ENCODE data around the gene PPP1R15B. TPM values are rescaled to one million over a fixed set of nuclear protein-coding genes. Genes with fewer than 3 reads are reported as not detected.

Gene PPP1R15B
- total RNA-seq, 2 donors from 2014 or later, result 54.6 to 138 TPM

- ATAC-seq (no peak), DNase-seq (ENCODE audit: low spot score in 2 of 2) (no peak)
- Mint-ChIP-seq H3K36me3 (peaks cover under 1 to 18% of the 10 kb centered on the region in 2 donors), H3K27ac (peak overlapping the region; percentile 23 to 50), H3K9me3 (no peaks in the 10 kb centered on the region)
Observed at GRCh38 chr1:204447736-204448135, 36.1 kb upstream of the PPP1R15B start.

GRCh38 chr1:204447190-204447589 lies 35.6 kb upstream of the PPP1R15B start:
- Mint-ChIP-seq H3K27ac (peak overlapping the region; percentile 23 to 92), H3K36me3 (peaks cover 0 to 17% of the 10 kb centered on the region in 2 donors), H3K9me3 (no peaks in the 10 kb centered on the region)
- no peak for ATAC-seq
- DNase-seq (ENCODE audit: low spot score in 2 of 2), result no peak

DNA sequence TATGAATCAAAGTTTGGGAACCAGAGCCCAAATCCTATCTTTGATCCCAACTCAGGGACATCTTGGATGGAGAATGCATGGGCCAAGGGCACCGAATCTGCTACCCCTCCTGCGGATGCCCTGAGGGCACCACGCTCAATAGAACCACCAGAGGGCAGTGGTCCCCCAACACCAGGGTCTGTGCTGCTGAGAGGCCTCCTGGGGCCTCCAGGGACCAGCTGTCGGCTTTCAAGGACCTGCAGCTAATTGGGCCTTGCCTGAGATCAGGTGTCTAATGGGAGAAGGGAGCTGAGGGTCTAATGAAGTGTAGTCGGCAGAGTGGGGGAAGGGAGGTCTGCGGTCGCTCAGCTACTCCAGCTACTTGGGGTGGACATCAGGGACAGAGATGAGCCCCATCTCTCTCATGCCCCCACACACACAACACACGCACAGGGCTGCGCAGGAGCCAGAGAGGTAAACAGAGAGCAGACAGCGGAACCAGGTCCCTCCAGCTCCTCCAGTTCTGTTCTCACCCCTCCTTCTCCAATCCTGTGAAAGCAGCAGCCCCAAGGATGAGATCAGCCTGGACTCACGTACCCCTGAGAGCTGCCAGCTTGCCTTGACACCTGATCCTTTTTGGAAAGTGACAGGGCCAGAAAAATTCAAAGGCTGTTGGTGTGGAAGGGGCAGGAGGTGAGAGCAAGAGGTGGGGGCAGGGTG lies 34.9 kb upstream of the PPP1R15B start:
- peak; percentile 66 to 74 for DNase-seq (ENCODE audit: low spot score in 2 of 2)
- peak; percentile 73 to 74 for ATAC-seq
- Mint-ChIP-seq H3K9me3 (no peaks in the 10 kb centered on the region), H3K27ac (peak overlapping the region; percentile 42 to 92), H3K36me3 (peaks cover 0 to 24% of the 10 kb centered on the region in 2 donors)

DNA sequence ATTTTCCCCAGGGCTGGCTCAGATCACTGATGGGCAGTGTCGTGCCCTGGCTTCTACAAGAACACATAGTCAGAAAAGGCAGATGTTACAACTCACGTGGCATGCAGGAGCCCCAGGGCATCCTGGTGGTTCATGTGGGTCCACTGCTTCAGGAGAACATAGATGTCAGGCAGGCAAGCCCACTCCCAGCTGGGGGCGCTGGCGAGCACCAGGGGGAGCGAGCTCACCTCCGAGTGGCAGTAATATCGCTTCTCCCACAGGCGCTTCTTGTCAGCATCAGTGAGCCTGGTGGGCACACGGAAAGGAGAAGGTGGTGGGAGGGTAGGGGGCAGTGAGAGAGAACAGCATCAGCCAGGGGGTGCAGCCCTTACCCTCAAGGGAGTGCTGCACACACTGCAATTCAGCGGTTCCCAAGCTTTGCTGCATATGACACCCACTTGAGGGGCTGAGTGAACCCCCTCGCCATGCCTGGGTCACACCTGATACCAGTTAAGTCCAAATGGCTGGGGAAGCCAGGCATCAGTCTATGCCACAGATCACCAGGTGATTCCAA lies 34.3 kb upstream of the PPP1R15B start:
- ATAC-seq (peak in 1 of 2 donors; percentile 31), DNase-seq (ENCODE audit: low spot score in 2 of 2) (peak in 1 of 2 donors; percentile 71)
- peaks cover 0 to 30% of the 10 kb centered on the region in 2 donors for H3K36me3 Mint-ChIP-seq
- no peaks in the 10 kb centered on the region for H3K9me3 Mint-ChIP-seq
- H3K27ac Mint-ChIP-seq, result peak overlapping the region; percentile 42 to 92

DNA sequence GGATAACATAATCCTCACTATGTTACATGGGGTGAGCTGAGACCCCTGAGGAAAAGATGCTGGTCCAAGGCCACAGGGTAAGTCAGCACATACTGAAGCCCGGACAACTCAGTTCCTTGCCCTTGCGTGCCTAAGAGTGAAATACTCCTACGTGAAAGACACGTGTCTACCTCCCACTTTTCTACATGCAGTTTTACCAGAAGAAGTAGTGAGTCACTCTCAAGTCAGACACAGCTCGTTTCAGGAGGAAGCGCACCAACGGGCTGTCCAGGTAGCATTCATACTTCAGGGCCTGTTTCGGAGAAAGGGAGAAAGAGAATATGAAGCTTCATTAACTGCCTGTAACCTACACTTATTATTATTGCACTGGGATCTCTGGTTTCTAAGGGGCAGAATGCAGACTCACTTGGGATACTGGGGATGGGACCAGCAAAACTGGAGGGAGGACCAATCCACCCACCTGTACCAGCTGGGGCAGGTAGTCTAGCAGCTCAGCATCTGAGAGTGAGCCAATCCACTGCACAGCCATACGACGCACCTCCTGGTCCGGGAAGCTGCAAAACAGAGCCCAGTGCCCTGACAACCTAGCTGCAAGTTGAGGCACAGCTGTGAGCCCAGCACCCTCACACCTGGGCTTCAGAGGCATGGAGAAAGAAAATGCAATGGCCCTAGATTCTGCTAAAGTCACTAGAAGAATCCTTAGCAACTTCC lies 32.4 kb upstream of the PPP1R15B start:
- ATAC-seq (peak; percentile 85 to 86), DNase-seq (ENCODE audit: low spot score in 2 of 2) (peak in 1 of 2 donors; percentile 18)
- Mint-ChIP-seq H3K9me3 (no peaks in the 10 kb centered on the region), H3K36me3 (peaks cover 0 to 27% of the 10 kb centered on the region in 2 donors), H3K27ac (peak overlapping the region; percentile 58 to 73)

GRCh38 chr1:204443260-204443619 lies 31.6 kb upstream of the PPP1R15B start:
- ATAC-seq (no peak), DNase-seq (ENCODE audit: low spot score in 2 of 2) (no peak)
- Mint-ChIP-seq H3K27ac (peak overlapping the region; percentile 58 to 73), H3K9me3 (no peaks in the 10 kb centered on the region), H3K36me3 (peaks cover 0 to 24% of the 10 kb centered on the region in 2 donors)

DNA sequence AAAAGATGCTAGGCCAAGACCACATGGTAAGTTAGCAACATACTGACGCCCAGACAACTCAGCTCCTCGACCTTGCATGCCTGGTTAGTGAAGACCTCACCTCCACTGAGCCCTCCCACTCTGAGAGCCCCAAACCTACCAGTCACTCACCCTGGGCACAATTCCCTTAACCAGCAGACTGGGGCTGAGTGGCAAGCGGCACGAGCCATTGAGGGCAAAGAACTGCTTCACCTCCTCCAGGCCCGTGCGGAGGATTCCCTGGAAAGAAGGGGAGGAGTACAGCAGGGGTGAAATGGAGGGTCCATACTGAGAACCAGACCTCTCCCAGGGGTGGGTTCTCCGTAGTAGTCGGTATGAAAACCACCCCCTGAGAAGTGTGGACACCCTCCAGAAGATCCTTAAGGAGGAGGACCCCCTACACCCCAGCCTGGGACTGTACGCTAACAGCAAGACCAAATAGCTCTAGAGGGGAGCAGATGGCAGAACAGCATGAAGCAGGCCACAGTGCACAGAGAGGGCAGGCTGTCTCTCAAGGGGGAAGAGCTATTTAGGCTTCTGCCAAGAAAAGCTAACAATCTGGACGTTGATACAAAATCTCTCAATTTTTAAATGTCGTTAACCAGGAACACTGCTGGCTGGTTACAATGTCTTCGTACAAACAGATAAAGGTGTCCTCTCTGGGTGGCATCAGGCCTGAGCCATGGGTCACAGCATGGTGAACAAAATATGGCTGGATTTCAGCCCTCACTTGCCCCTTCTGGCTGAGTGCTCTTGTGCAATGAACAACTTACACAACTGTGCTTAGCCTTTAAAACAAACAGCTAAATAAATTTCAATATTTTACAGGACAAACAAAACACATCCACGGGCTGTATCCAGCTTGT lies 31.0 kb upstream of the PPP1R15B start:
- DNase-seq (ENCODE audit: low spot score in 2 of 2) (no peak), ATAC-seq (no peak)
- peaks cover 0 to 24% of the 10 kb centered on the region in 2 donors for H3K36me3 Mint-ChIP-seq
- peak overlapping the region; percentile 21 to 58 for H3K27ac Mint-ChIP-seq
- H3K9me3 Mint-ChIP-seq, result no peaks in the 10 kb centered on the region

DNA sequence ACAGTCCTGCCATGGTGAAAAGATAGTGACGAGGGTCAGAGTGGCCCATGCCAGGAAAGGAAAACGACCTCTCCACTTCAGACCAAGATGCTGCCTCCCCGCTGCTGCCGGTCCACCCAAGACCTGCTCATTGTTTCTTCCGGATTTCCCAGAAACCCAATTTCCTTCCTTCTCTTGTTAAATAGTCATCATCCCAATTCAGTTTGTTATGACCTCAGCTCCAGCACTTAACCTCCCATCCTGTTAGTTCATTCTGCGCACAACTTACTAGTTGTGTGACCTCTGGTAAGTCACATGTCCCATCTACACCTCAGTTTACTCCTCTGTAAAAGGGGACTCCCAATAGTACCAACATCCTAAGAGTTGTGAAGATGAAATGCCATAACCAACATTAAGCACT lies 29.9 kb upstream of the PPP1R15B start:
- no peak for ATAC-seq
- H3K9me3 Mint-ChIP-seq, result no peaks in the 10 kb centered on the region
- H3K27ac Mint-ChIP-seq, result peak overlapping the region; percentile 3 to 21
- H3K36me3 Mint-ChIP-seq, result peaks cover 0 to 19% of the 10 kb centered on the region in 2 donors
- no peak for DNase-seq (ENCODE audit: low spot score in 2 of 2)

DNA sequence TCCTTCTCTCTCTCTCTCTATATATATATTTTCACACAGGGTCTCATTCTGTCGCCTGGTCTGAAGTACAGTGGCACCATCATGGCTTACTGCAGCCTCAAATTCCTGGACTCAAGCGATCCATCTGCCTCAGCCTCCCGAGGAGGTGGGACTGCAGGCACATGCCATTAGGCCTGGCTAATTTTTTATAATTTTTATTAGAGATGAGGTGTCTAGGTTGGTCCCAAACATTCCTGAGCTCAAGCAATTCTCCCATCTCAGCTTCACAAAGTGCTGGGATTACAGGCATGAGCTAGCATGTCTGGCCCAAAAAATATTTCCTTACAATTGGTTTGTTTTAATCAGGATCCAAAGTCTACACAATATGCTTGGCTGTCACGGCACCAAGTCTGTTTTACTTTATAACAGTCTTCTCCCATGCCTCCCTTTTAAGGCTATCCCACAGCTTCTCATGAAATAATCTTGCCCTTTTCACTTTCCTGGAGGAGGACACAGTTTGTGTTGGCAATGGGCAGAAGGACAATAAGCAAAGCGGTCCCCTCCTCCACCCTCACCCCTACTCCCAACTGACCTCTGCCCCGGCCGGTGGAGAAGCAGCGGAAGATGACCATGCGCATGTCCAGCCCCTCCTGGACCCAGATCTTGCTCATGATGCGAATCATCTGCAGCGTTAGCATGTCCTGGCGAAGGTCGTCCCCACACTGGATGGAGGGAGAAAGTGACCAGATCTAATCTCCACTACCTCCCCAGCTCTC lies 28.2 kb upstream of the PPP1R15B start:
- H3K36me3 Mint-ChIP-seq, result peaks cover 0 to 15% of the 10 kb centered on the region in 2 donors
- H3K9me3 Mint-ChIP-seq, result no peaks in the 10 kb centered on the region
- H3K27ac Mint-ChIP-seq, result peak overlapping the region; percentile 69 to 77
- ATAC-seq (no peak), DNase-seq (ENCODE audit: low spot score in 2 of 2) (no peak)

GRCh38 chr1:204438628-204439027 lies 27.0 kb upstream of the PPP1R15B start:
- peaks cover 0 to 15% of the 10 kb centered on the region in 2 donors for H3K36me3 Mint-ChIP-seq
- peak; percentile 87 to 89 for ATAC-seq
- no peaks in the 10 kb centered on the region for H3K9me3 Mint-ChIP-seq
- no peak for DNase-seq (ENCODE audit: low spot score in 2 of 2)
- H3K27ac Mint-ChIP-seq, result peak overlapping the region; percentile 47 to 77

DNA sequence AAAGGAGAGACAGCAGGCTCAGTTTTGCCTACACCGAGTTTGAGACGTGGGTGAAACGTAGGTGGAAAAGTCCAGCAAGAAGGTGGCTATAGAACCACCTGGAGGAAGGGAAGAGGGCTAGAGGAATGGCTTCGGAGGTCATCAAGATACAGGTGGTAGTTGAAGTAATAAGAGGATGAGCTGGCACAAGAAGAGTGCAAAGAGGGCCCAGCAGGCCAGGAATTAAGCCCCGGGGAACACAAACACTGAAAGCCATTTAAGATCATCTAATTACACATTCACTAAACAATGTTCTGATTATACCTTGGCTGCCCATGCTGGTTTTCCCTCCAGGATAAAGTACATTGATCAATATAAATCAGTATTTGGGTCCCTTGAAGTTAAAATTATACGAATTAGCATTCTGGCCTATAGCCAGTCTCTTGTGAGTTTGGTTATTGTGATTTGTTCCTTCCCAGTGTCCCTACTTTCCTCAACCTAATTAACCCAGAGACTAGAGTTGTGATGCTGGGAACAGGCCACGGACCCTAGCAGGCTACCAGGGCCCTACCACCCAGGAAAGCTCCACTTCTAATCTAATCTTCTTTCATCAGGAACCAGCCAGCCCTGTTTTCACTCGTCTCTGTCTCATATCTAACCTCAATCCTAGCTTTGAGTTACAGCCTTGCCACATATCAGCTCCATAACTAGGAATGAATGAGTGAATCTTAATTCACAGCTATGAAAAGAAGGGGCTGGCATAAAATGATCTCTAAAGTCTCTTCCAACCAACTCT lies 26.4 kb upstream of the PPP1R15B start:
- Mint-ChIP-seq H3K36me3 (peaks cover 0 to 15% of the 10 kb centered on the region in 2 donors), H3K27ac (peak overlapping the region; percentile 47 to 77), H3K9me3 (no peaks in the 10 kb centered on the region)
- ATAC-seq, result peak; percentile 12 to 21
- no peak for DNase-seq (ENCODE audit: low spot score in 2 of 2)

GRCh38 chr1:204435872-204436271 lies 24.3 kb upstream of the PPP1R15B start:
- Mint-ChIP-seq H3K27ac (peak overlapping the region in 1 of 2 donors; percentile 31), H3K9me3 (no peaks in the 10 kb centered on the region), H3K36me3 (peaks cover 4 to 13% of the 10 kb centered on the region in 2 donors)
- DNase-seq (ENCODE audit: low spot score in 2 of 2) (no peak), ATAC-seq (peak; percentile 65 to 69)

DNA sequence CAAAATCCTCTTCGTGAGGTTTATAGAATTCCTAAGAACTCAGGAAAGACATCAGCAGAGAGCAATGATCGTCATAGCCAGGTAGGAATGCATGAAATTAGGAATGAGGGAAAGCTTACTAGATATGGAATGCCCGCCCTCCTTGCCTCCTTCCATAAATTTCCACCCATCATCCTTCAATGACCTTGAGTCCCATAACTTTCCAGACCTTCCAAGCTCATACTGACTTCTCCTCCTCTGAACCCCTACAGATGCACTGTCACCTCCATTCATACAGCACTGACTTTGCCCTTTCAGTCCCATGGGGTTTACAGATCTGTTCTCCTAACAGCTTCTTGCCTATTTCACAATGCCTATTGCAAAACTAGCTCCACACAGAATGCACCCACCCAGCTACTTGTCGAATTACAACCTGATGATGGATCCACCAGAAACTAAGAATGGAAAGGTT lies 23.8 kb upstream of the PPP1R15B start:
- Mint-ChIP-seq H3K9me3 (no peaks in the 10 kb centered on the region), H3K36me3 (peaks cover 4 to 12% of the 10 kb centered on the region in 2 donors), H3K27ac (no peak overlapping the region)
- DNase-seq (ENCODE audit: low spot score in 2 of 2) (no peak), ATAC-seq (no peak)

DNA sequence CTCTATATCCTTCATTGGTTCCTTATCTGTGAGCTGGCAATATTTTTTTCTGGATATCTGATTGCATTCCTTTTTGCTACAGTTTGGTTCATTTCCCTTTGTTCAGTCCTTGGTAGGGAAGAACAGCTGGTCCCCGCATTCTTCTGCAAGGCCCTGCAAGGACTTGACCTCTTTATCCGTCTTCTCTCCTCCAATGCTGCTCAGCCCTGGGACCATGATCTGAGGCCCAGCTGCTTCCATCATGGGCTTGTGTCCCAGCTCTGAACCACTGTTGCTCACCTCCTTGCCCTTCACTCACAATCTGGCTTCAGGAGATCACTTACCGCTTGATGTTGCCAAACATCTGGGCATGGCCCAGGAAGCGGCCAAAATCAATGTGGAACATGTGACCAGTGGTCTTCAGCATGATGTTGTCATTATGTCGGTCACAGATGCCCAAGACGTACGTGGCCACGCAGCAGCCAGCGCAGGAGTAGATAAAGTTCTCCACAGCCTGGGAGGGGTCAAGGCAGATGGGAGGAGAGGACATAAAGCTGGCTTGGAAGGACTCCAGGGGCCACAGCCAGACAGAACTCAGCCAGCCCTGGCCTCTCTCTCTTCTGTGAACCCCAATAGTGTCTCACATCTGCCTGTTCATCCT lies 22.6 kb upstream of the PPP1R15B start:
- no peak for DNase-seq (ENCODE audit: low spot score in 2 of 2)
- no peaks in the 10 kb centered on the region for H3K9me3 Mint-ChIP-seq
- H3K36me3 Mint-ChIP-seq, result peaks cover 4 to 12% of the 10 kb centered on the region in 2 donors
- no peak for ATAC-seq
- H3K27ac Mint-ChIP-seq, result peak overlapping the region in 1 of 2 donors; percentile 61

- ATAC-seq (no peak), DNase-seq (ENCODE audit: low spot score in 2 of 2) (no peak)
- H3K36me3 Mint-ChIP-seq, result peaks cover 4 to 12% of the 10 kb centered on the region in 2 donors
- H3K27ac Mint-ChIP-seq, result peak overlapping the region; percentile 6 to 16
- no peaks in the 10 kb centered on the region for H3K9me3 Mint-ChIP-seq
Observed at GRCh38 chr1:204432708-204433107, 21.1 kb upstream of the PPP1R15B start.

Data from activated naive CD4-positive, alpha-beta T cell treated with anti-CD3 and anti-CD28 coated beads, Interleukin-2, amount 50 U/mL, for 72 hours (primary cell).